ENCODE measurements around the gene CMKLR1. TPM values are rescaled to one million over a fixed set of nuclear protein-coding genes. Genes with fewer than 3 reads are reported as not detected.
A peak's percentile ranks its signal among the peaks of the same experiment; 100 is the strongest.

Gene CMKLR1
- polyA plus RNA-seq, 3 donors, result 7.5 to 11.6 (median 7.9) TPM

DNA sequence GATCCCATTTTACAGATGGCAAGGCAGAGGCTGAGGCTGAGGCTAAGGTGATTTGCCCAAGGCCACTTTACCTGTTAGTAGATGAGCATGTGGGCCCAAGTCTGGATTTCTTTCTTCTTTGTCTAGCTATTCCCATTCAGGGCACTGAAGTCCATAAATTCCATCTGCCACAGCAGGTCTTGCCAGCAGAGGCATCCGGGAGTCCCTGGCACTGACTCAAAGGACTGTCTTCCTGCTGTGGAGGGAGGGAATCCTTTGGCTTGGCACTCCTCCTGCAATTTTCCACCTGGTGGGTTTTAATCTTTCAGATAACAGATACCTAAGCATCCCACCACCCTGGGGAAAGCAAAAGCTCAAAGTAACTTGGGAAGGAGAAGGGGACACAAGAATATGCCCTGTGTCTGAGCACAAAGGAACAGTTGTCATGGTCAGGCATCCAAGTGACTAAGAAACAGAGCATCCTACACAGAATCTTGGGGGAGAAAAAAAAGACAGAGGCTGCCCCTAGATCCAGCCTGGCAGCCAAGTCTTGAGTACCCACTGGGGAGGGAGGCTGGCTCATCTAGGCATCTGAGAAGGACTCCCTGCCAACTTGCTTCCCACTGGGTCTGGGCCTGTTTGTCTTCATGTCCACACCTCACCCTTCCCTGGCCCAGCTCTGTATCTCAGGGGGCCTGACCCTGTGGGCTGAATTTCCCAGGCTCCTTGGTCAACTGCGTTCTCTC is 35.6 kb upstream of the CMKLR1 start:
- intact Hi-C loops (cut with micrococcal nuclease), result no loop called here
- Mint-ChIP-seq H3K27ac (no peak overlapping the region), H3K36me3 (peaks cover 5 to 7% of the 10 kb centered on the region in 2 donors), H3K4me3 (no peak overlapping the region), H3K9me3 (peaks cover 21 to 34% (median 27%) of the 10 kb centered on the region in 7 donors), H3K27me3 (ENCODE audit: low read depth in 3 of 3) (peaks cover 0 to 5% (median 3%) of the 10 kb centered on the region in 3 donors), H3K4me1 (peaks cover 53% of the 10 kb centered on the region)
- Histone ChIP-seq H2AFZ (ENCODE audit: insufficient read depth, low read depth, low read length, poor library complexity, severe bottlenecking) (no peak overlapping the region), H3K9me3 (replicated peaks in 1 of 2; ENCODE audit: control insufficient read depth in 1 of 2, insufficient read depth in 1 of 2, low read length in 2 of 2) (peaks cover 7 to 13% of the 10 kb centered on the region in 2 donors), H4K20me1 (ENCODE audit: insufficient read depth, low read length) (no peaks in the 10 kb centered on the region), H3K4me1 (ENCODE audit: control insufficient read depth in 1 of 2, insufficient read depth in 2 of 2, low read length in 2 of 2) (peaks cover 32 to 59% of the 10 kb centered on the region in 2 donors), H3K36me3 (replicated peaks in 1 of 2; ENCODE audit: control insufficient read depth in 1 of 2, insufficient read depth in 2 of 2, low read length in 2 of 2) (no peaks in the 10 kb centered on the region), H3K27ac (ENCODE audit: low read depth in 1 of 2, low read length in 2 of 2) (no peak overlapping the region), H3K79me2 (ENCODE audit: insufficient read depth, low read length) (no peaks in the 10 kb centered on the region), H3K27me3 (ENCODE audit: control insufficient read depth in 2 of 2, insufficient read depth in 2 of 2, low read length in 2 of 2) (no peaks in the 10 kb centered on the region), H3K4me3 (replicated peaks in 1 of 3; ENCODE audit: low read depth in 2 of 3, low read length in 3 of 3) (no peak overlapping the region), H3K4me2 (replicated peaks; ENCODE audit: extremely low read depth, low read length, poor library complexity, severe bottlenecking) (no peak overlapping the region), H3K9ac (ENCODE audit: insufficient read depth, low read length, poor library complexity, severe bottlenecking) (no peak overlapping the region)
- no CpG with 5 or more reads among the region's 2 CpGs for WGBS (ENCODE audit: insufficient coverage)
- TF ChIP-seq, protein P1, sequence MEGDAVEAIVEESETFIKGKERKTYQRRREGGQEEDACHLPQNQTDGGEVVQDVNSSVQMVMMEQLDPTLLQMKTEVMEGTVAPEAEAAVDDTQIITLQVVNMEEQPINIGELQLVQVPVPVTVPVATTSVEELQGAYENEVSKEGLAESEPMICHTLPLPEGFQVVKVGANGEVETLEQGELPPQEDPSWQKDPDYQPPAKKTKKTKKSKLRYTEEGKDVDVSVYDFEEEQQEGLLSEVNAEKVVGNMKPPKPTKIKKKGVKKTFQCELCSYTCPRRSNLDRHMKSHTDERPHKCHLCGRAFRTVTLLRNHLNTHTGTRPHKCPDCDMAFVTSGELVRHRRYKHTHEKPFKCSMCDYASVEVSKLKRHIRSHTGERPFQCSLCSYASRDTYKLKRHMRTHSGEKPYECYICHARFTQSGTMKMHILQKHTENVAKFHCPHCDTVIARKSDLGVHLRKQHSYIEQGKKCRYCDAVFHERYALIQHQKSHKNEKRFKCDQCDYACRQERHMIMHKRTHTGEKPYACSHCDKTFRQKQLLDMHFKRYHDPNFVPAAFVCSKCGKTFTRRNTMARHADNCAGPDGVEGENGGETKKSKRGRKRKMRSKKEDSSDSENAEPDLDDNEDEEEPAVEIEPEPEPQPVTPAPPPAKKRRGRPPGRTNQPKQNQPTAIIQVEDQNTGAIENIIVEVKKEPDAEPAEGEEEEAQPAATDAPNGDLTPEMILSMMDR (IDR thresholded peaks at IDR 0.05), result no peak
- no peak for DNase-seq

DNA sequence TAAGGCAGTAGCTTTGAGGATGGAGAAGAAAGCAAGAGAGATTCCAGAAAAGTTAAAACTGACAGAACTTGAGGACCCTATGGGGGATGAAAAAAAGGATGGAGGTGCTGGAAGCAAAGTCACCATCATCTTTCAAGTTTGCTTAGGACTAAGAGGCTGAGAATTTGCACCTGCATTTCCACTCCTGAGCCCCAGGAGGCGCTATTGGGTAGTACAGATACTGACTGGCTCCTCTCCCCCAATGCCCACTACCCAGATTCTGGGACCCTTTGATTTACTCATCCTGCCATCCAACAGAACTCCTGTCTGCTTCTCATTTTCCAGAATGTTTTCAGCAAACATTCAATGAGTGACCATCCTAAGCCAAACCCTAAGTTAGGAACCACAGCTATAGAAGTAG is 34.0 kb upstream of the CMKLR1 start:
- Histone ChIP-seq H3K4me3 (replicated peaks in 1 of 3; ENCODE audit: low read depth in 2 of 3, low read length in 3 of 3) (no peak overlapping the region), H3K36me3 (replicated peaks in 1 of 2; ENCODE audit: control insufficient read depth in 1 of 2, insufficient read depth in 2 of 2, low read length in 2 of 2) (no peaks in the 10 kb centered on the region), H4K20me1 (ENCODE audit: insufficient read depth, low read length) (no peaks in the 10 kb centered on the region), H3K4me2 (replicated peaks; ENCODE audit: extremely low read depth, low read length, poor library complexity, severe bottlenecking) (no peak overlapping the region), H3K9me3 (replicated peaks in 1 of 2; ENCODE audit: control insufficient read depth in 1 of 2, insufficient read depth in 1 of 2, low read length in 2 of 2) (peaks cover 7 to 13% of the 10 kb centered on the region in 2 donors), H2AFZ (ENCODE audit: insufficient read depth, low read depth, low read length, poor library complexity, severe bottlenecking) (no peak overlapping the region), H3K9ac (ENCODE audit: insufficient read depth, low read length, poor library complexity, severe bottlenecking) (no peak overlapping the region), H3K4me1 (ENCODE audit: control insufficient read depth in 1 of 2, insufficient read depth in 2 of 2, low read length in 2 of 2) (peaks cover 30 to 60% of the 10 kb centered on the region in 2 donors), H3K79me2 (ENCODE audit: insufficient read depth, low read length) (no peaks in the 10 kb centered on the region), H3K27me3 (ENCODE audit: control insufficient read depth in 2 of 2, insufficient read depth in 2 of 2, low read length in 2 of 2) (no peaks in the 10 kb centered on the region), H3K27ac (ENCODE audit: low read depth in 1 of 2, low read length in 2 of 2) (peak overlapping the region in 1 of 2 donors; percentile 62)
- peaks cover 0 to 5% (median 2%) of the 10 kb centered on the region in 3 donors for H3K27me3 Mint-ChIP-seq (ENCODE audit: low read depth in 3 of 3)
- no peak overlapping the region for H3K27ac Mint-ChIP-seq
- H3K36me3 Mint-ChIP-seq, result peaks cover 5 to 11% of the 10 kb centered on the region in 2 donors
- no peak overlapping the region for H3K4me3 Mint-ChIP-seq
- no peak for DNase-seq
- TF ChIP-seq, protein P1 (IDR thresholded peaks at IDR 0.05), result no peak
- intact Hi-C loops (cut with micrococcal nuclease), result no loop called here
- WGBS (ENCODE audit: insufficient coverage), result 25% methylated on average over 1 of the region's 1 CpG
- peaks cover 50% of the 10 kb centered on the region for H3K4me1 Mint-ChIP-seq
- peaks cover 21 to 33% (median 27%) of the 10 kb centered on the region in 7 donors for H3K9me3 Mint-ChIP-seq
